GM18526 (cell line): ENCODE results near the gene MTPN.

Source experiments
- POLR2A ChIP-seq: IDR thresholded peaks from 3 replicates; pipeline ENCODE4 v1.6.1; 2011; ENCODE audit not compliant: insufficient read length; ENCODE audit errors: extremely low read depth

MTPN gene

GRCh38 chr7:135977007-135977741, at the start of gene MTPN:
MTPN (minus strand) TSS chr7:135977359; CDS start chr7:135977100, 259 bp downstream.
- TF ChIP-seq POLR2A, result peak; percentile 66

GRCh38 chr7:136026209-136026608, 49.0 kb upstream of the MTPN start:
- TF ChIP-seq POLR2A, result no peak

GRCh38 chr7:136023134-136023869, 46.1 kb upstream of the MTPN start:
- TF ChIP-seq POLR2A, result no peak

- no peak for TF ChIP-seq POLR2A
Observed at GRCh38 chr7:136020556-136020955, 43.4 kb upstream of the MTPN start.

- TF ChIP-seq POLR2A, result no peak
Observed at GRCh38 chr7:136018104-136018503, 40.9 kb upstream of the MTPN start.

GRCh38 chr7:136016649-136017395, 39.7 kb upstream of the MTPN start:
- TF ChIP-seq POLR2A, result no peak

- TF ChIP-seq POLR2A, result no peak
Observed at GRCh38 chr7:136015638-136016037, 38.5 kb upstream of the MTPN start.

- TF ChIP-seq POLR2A, result no peak
Observed at GRCh38 chr7:136014659-136015058, 37.5 kb upstream of the MTPN start.

GRCh38 chr7:136012238-136012637, 35.1 kb upstream of the MTPN start:
- TF ChIP-seq POLR2A, result no peak

- TF ChIP-seq POLR2A, result no peak
Observed at GRCh38 chr7:136009488-136010079, 32.4 kb upstream of the MTPN start.

GRCh38 chr7:136006208-136006607, 29.0 kb upstream of the MTPN start:
- TF ChIP-seq POLR2A, result no peak

- no peak for TF ChIP-seq POLR2A
Observed at GRCh38 chr7:136004083-136004482, 26.9 kb upstream of the MTPN start.

- TF ChIP-seq POLR2A, result no peak
Observed at GRCh38 chr7:136002802-136003201, 25.6 kb upstream of the MTPN start.

GRCh38 chr7:136000288-136000913, 23.2 kb upstream of the MTPN start:
- no peak for TF ChIP-seq POLR2A

- no peak for TF ChIP-seq POLR2A
Observed at GRCh38 chr7:135998081-135998480, 20.9 kb upstream of the MTPN start.
